ENCODE data around the gene SKI.

DNA sequence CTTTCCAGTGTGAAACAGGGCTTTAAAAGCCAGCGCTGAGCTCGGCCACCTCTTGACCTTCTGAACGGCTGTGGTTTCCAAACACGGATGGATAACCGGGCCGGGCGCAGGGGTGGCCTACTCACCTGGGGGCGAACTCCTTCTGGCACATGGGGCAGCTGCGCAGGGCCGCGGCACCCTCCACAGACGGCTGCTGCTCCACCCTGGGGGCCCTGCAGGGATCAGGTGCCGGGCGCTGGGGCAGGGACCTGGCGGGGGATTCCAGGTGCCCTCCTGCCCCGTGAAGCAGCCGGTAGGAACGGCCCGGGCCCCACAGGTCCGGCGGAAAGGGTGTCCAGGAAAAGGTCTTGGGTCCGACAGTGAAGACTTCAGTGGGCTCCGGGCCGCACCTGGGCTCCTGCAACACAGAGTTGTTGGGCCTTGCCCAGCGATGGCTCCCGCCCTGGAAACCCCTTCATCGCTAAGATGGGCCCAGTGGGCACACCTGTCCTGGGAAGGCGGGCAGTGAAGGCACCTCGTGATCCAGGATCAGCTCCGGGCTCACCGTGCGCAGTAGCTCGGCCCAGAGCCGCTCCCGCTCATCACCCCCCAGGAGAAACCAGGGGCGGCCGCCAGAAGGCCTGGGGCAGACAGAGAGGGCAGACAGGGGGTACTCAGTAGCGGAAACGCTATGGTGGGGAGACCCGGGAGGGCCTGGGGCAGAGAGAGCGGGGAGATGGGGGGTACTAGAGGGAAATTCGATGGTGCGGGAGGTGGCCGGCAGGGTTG lies 34.4 kb upstream of the SKI start:
- no peak for TF ChIP-seq POLR2A (IDR thresholded peaks at IDR 0.05)
- TF ChIP-seq, protein P1, sequence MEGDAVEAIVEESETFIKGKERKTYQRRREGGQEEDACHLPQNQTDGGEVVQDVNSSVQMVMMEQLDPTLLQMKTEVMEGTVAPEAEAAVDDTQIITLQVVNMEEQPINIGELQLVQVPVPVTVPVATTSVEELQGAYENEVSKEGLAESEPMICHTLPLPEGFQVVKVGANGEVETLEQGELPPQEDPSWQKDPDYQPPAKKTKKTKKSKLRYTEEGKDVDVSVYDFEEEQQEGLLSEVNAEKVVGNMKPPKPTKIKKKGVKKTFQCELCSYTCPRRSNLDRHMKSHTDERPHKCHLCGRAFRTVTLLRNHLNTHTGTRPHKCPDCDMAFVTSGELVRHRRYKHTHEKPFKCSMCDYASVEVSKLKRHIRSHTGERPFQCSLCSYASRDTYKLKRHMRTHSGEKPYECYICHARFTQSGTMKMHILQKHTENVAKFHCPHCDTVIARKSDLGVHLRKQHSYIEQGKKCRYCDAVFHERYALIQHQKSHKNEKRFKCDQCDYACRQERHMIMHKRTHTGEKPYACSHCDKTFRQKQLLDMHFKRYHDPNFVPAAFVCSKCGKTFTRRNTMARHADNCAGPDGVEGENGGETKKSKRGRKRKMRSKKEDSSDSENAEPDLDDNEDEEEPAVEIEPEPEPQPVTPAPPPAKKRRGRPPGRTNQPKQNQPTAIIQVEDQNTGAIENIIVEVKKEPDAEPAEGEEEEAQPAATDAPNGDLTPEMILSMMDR (IDR thresholded peaks at IDR 0.05), result no peak
- TF ChIP-seq POLR2AphosphoS5 (IDR thresholded peaks at IDR 0.05), result no peak
- no peak for TF ChIP-seq EP300 (IDR thresholded peaks at IDR 0.05)
